BJ (cell line): ENCODE results near the gene CD38. TPM values are rescaled to one million over a fixed set of nuclear protein-coding genes. Genes with fewer than 3 reads are reported as not detected.
"Not testable (repeated sequence)": the region's sequence is repeated elsewhere in the genome, so short reads cannot be mapped to it uniquely, and the experiment has no call there.

Experiments used
- CTCF ChIA-PET: fragments of 350-600 bp; formaldehyde crosslinking; extraction: SDS; loops from one replicate; lab custom pipeline; 2021; ENCODE audit warnings: antibody characterized with exemption, inconsistent platforms; lab: Yijun Ruan, JAX
- POLR2A ChIA-PET: fragments of 300-600 bp; sonication (Branson Sonifier 250); formaldehyde crosslinking; extraction: SDS; loops from one replicate; lab custom pipeline; 2021; ENCODE audit warnings: antibody characterized with exemption; lab: Charles Lee
- DNase-seq: peaks from one replicate; pipeline ENCODE4 v3.0.0-alpha.2; 2011; ENCODE audit warnings: low read depth
- H3K27me3 ChIP-seq: 2 replicates; pipeline ENCODE4 v1.6.0; 2011; ENCODE audit warnings: low read length; ENCODE audit not compliant: control insufficient read depth, insufficient read depth
- H3K36me3 ChIP-seq: 2 replicates; pipeline ENCODE4 v1.5.1; 2011; ENCODE audit warnings: low read length; ENCODE audit not compliant: control insufficient read depth, insufficient read depth
- H3K4me3 ChIP-seq: 2 replicates; pipeline ENCODE4 v1.5.1; 2011; ENCODE audit warnings: low read depth, mild to moderate bottlenecking, control low read depth, low read length
- CTCF ChIP-seq: IDR thresholded peaks from 2 replicates; pipeline ENCODE4 v1.5.1; 2011; ENCODE audit warnings: low read depth, mild to moderate bottlenecking, control low read depth, inconsistent platforms, low read length, moderate library complexity; ENCODE audit not compliant: insufficient read depth
- polyA plus RNA-seq: library from polyadenylated mRNA; depleted of rRNA; stranded (reverse); fragments of >200 nt; gene quantifications from 2 replicates; pipeline ENCODE4 v1.2.3, GENCODE V29; 2011

The CD38 gene
- polyA plus RNA-seq, 1 experiment: not detected

DNA sequence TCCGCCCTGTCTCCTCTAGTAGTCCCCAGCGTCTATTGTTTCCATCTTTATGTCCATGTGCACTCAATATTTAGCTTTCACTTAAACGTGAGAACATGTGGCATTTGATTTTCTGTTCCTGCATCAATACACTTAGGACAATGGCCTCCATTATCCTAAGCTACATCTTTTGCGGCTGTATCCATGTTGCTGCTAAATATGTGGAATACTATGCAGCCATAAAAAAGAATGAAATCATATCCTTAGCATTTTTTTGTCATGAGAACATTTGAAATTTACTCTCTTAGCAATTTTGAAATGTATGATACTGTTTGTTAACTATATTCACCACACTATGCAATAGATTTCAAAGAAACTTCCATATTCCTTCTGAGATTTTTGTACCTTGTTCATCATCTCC, 19.8 kb upstream of the CD38 start:
- ChIA-PET POLR2A (no interaction called here), CTCF (no interaction called here)
- Histone ChIP-seq H3K27me3 (no peaks in the 10 kb centered on the region), H3K36me3 (no peaks in the 10 kb centered on the region), H3K4me3 (no peak overlapping the region)
- TF ChIP-seq CTCF: no peak
- no peak for DNase-seq

- H3K4me3 ChIP-seq, POLR2A ChIA-PET, H3K36me3 ChIP-seq, H3K27me3 ChIP-seq, DNase-seq: not testable (repeated sequence)
- CTCF ChIA-PET: interaction anchor here (1.5 kb wide), 1 partner anchor 23 kb away, joined by 5 read pairs; no protein-coding TSS in a partner anchor
Observed at GRCh38 chr4:15762460-15762859, 15.7 kb upstream of the CD38 start.

DNA sequence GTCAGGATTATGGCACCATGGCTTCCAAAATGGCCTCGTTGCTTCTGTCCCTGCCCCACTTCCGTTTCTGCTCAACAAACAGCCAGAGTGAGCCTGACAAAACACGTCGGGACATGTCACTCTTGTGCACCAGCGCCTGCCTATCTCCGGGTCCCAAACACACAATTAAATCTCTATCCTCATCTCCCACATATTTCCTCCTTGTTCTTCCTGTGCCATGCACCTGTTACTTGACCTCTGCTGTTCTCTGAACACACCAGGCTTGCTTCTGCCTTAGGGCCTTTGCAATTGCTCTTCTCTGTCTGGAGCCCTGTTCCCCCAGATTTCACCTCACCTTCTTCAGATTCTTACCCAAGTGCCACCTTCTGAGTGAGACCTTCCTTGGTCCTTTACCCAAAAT, 12.7 kb upstream of the CD38 start:
- ChIA-PET CTCF (interaction anchor here (1.2 to 1.3 kb wide), 2 partner anchors 10 to 17 kb away, joined by 4 to 5 read pairs; no protein-coding TSS in a partner anchor), POLR2A (no interaction called here)
- no peak for TF ChIP-seq CTCF
- no peaks in the 10 kb centered on the region for H3K36me3 ChIP-seq
- H3K27me3 ChIP-seq: peaks cover 4% of the 10 kb centered on the region; the same call in 1 of the 2 replicates
- DNase-seq: no peak
- H3K4me3 ChIP-seq: no peak overlapping the region

GRCh38 chr4:15765910-15766697, 12.0 kb upstream of the CD38 start:
- TF ChIP-seq CTCF: no peak
- no peak for DNase-seq
- Histone ChIP-seq H3K27me3 (peaks cover 4% of the 10 kb centered on the region; the same call in 1 of the 2 replicates), H3K4me3 (no peak overlapping the region), H3K36me3 (no peaks in the 10 kb centered on the region)
- ChIA-PET CTCF (interaction anchor here (1.2 to 1.3 kb wide), 2 partner anchors 10 to 16 kb away, joined by 4 to 5 read pairs; no protein-coding TSS in a partner anchor), POLR2A (no interaction called here)

GRCh38 chr4:15766821-15767220, 11.3 kb upstream of the CD38 start:
- H3K36me3 ChIP-seq: no peaks in the 10 kb centered on the region
- no peak for TF ChIP-seq CTCF
- no peak for DNase-seq
- no peak overlapping the region for H3K4me3 ChIP-seq
- ChIA-PET POLR2A (no interaction called here), CTCF (interaction anchor here (1.2 to 1.3 kb wide), 2 partner anchors 11 to 15 kb away, joined by 4 to 5 read pairs; no protein-coding TSS in a partner anchor)
- peaks cover 4% of the 10 kb centered on the region; the same call in 1 of the 2 replicates for H3K27me3 ChIP-seq
